Activated CD4-positive, CD25-positive, alpha-beta regulatory T cell treated with anti-CD3 and anti-CD28 coated beads, Interleukin-2, amount 50 U/mL, for 72 hours (primary cell): Measurements from ENCODE around the gene AMFR.
"Not testable (repeated sequence)": the region's sequence is repeated elsewhere in the genome, so short reads cannot be mapped to it uniquely, and the experiment has no call there.

Experiments used
- DNase-seq: peaks from one replicate; pipeline ENCODE4 v3.0.0; 2021

The AMFR gene

DNA sequence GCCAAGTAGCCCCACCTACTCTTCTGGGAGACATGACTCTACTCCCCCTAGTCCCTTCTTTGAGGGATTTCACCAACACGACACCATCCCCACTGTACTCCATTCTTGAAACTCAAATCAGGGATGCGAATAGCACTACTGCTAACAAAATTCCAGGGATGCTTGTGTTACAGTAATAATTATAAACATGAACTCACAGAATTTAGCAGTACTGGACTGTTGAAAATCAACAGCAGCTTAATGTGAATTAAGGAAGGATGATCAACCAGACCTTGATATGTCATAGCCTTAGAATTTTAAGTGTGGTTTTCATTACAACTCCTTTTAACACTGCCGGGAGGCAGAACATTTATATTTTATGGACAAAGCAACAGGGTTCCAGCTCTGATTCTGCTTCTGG, 37.9 kb downstream of the AMFR start:
- no peak for DNase-seq

DNA sequence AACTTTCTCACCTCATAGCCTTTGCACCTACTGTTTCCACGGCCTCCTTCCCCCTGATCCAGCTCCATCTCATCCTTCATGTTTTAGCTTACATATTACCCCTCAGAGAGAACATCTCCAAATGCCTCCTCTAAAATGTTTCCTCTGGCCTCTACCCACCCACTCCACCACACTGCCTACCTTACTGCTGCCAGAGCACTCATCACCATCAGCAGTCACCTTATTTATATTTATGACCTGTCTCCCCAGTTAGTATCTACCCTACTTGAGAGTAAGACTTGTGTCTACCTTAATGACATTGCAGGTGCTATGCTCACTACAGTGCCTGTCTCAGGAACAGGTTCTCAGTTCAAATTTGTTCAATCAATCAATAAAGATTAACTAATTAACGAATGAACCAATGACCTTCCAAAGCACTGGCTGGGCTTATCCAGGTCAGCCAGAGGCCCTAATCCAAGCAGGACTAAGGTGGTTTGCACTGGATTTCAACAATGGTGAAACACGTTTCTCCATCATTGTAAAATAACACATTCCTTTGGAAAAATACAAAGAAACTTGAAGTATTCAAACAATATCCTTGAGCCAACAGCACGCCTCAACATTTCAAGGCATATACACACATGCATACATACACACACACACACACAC, 41.1 kb downstream of the AMFR start:
- no peak for DNase-seq

DNA sequence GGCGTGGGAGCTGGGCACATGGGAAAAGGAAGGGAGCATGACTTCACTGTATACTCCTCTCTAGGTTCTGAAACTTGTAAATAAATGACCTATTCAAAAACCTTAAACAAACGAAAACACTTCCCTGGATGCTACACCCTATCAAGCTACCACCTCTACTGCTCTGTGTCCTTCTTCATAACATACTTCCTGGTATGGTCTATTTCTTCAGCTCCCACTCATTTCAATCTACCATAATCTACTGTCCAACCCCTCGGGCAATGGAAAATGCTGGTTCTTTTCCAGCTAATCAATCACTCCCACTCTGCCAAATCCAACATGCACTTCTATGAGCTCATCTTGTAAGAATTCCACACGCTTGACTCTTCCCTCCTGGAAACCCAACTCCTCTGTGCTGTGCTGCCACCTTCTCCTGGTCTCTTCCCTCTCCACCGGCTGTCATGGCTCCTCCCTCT, 42.4 kb downstream of the AMFR start:
- no peak for DNase-seq

DNA sequence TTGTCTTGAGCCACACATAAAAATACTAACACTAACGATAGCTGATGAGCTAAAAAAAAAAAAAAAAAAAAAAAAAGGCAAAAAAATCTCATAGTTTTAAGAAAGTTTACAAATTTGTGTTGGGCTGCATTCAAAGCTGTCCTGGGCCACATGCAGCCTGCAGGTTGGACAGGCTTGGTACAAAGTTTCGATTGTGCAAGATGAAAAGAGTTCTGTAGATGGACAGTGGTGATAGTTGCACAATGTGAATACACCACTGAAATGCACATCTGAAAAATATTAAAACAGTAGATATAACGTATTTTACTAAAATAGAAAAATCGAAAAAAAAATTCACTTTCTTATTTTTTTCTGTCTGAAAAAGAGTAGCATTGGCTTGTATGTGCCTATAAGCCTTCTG, 42.9 kb downstream of the AMFR start:
- DNase-seq: no peak

DNA sequence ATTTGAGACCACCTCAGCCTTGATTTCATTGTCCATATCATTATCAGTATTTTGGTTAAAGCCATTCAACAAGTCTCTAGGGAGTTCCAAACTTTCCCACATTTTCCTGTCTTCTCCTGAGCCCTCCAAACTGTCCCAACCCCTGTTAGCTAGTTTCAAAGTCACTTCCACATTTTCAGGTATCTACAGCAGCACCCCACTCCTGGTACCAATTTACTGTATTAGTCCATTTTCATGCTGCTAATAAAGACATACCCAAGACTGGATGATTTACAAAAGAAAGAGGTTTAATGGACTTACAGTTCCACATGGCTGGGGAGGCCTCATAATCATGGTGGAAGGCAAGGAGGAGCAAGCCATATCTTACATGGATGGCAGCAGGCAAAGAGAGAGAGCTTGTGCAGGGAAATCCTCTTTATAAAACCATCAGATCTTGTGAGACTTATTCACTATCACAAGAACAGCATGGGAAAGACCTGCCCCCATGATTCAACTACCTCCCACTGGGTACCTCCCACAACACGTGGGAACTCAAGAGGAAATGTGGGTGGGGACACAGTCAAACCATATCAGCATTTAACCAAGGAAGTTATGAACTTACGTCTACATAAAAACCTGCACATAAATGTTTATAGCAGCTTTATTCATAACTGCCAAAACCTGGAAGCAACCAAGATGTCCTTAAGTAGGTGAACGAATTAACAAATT, 44.4 kb downstream of the AMFR start:
- DNase-seq: not testable (repeated sequence)

DNA sequence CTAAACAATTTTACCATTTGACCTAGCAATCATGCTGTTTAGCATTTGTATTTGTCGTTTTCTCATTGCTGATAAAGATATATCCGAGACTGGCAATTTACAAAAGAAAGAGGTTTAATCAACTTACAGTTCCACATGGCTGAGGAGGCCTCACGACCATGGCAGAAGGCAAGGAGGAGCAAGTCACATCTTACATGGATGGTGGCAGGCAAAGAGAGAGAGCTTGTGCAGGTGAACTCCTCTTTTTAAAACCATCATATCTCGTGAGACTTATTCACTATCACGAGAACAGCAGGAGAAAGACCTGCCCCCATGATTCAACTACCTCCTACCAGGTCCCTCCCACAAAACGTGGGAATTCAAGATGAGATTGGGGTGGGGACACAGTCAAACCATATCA, 46.3 kb downstream of the AMFR start:
- DNase-seq: not testable (repeated sequence)

DNA sequence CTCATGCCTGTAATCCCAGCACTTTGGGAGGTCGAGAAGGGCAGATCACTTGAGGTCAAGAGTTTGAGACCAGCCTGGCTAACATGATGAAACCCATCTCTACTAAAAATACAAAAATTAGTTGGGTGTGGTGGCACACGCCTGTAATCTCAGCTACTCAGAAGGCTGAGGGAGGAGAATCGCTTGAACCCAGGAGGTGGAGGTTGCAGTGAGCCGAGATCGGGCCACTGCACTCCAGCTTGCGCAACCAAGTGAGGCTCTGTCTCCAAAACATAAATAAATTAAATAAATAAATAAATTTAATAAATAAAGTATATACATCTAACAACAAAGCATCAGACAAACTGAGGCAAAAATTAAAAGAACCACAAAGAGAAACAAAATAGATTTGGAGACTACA, 49.6 kb downstream of the AMFR start:
- not testable (repeated sequence) for DNase-seq

DNA sequence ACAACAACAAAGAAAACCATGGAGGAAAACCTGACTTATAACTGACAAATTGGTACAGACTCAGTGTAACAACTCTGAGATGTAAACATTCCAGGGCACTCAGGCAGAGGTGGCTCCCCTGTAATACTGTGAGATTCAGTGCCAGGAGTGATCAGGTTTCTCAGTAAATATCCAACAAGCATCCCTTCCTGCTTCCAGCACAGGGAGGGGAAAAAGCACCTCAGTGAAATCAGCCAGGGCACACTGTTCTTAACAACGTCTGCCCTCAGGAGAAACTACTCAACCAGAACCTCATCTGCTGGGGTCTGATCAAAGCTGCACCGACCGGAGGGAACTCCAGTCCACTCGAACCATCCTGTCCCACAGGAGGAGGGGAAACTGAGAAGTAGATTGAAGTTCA, 52.3 kb downstream of the AMFR start:
- no peak for DNase-seq

DNA sequence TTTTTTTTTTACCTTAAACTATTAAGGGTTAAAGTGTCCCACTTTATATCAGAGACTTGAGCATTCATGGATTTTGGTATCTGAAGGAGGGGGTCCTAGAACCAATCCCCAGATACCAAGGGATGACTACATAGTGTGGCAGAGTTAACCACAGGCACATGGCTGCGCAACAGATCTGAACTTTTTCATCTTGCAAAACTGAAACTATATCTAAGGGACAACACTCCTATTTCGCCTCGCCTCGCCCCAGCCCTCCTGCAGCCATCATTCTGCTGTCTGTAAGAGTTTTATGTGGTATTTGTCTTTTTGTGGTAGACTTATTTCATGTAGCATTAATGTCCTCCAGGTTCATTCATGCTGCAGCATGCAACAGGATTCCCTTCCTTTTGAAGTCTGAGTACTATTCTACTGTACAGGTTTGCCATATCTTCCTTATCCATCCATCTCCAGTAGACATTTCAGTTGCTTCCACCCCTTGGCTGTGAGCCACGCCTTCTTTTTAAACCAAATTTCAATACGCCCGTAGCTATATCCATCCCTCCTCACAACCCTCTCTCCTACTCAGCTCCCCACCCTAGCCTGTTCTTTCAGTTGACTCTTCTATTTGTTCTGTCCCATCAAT, 53.2 kb downstream of the AMFR start:
- DNase-seq: no peak

DNA sequence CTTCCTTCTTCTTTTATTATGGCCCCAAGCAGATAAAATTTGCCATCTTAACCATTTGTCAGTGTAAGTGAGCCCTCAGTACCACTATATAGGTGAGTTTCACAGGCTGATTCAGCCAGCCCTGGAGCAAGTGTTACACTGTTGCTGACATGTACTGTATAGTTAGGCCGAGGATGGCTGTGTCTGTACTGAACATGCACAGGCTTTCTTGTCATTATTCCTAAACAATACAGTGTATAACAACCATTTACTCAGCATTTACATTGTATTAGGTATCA, 53.7 kb downstream of the AMFR start:
- DNase-seq: no peak

DNA sequence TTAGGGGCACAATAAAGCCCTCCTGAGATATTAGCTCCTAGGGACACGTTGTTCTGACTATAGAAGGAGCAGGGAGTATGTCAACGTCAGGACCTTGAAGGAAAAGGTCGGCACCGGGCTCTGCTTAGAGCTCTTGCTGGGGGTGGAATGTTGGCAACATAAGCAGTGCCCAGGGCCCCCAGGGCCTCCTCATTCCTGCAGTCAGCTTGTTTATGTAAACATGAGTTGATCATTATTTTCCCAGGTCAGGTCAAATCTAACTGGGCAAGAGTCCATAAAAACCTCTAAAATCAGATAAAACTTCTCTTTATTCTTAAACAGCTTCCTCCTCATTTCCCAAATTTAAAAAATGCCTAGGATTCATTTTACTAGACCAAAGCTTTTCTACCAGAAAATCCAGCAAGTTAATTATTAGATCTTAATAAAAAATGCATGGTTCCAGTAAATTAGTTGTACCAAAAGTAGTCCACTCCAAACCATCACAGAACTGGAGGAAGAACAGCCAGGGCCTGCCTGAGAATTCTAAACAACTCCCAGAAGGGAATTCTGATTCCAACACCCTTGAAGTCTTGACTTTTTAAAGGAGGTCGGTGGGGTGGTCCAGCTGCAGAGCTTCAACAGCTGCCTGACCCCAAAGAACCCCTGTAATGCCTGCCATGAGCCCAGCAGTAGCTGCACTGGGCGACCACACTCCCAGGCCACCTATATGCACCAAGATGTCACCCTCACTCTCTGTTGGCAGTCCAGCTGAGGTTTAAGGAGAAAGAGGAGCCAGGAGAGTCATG, 54.3 kb downstream of the AMFR start:
- DNase-seq: no peak

DNA sequence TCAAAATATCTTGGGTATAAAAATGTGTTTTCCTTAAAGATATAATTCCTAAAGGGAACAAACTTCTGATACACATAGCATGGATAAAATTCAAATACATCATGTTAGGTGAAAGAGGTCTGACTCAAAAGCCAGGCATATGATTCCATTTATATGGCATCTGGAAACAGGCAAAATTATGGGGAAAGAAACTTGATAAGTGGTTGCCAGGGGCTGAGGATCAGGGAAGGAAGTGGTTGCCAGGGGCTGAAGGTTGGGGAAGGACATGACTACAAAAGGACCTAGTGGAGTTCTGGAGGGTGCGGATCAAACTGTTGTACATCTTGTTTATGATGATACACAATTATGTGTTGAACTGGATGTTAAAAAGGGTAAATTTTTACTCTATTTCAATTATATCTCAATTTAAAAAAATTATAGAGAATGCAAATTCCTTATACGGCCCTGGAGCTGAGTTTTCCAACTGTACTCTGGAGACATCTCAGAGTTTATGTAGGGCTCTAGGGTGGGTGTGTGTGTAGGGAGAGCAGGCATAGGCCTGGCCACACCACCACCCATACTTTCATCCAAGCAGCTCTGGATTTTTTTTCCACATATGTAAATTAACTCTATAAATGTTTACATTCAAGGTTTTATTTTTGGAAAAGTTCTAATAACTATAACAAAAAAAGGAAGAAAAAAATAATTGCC, 55.0 kb downstream of the AMFR start:
- DNase-seq: no peak

DNA sequence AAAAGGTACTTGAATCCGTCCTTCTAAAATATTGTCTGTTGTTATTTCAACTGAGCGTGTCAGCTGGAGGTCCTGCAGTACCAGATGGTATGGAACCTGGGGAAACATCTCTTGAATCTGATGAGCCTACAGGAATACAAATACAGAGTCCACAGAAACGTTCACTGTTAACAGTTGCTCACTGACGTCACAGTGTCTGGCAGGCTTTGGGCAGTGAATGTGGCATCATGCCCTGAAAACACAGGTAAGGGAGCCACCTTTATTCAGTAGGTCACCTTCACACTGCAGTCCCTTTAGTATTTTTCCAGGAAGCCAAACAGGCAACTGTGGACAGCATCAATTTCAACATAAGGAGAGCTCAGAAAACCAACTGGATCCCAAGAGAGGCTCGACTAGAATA, 56.1 kb downstream of the AMFR start:
- no peak for DNase-seq

DNA sequence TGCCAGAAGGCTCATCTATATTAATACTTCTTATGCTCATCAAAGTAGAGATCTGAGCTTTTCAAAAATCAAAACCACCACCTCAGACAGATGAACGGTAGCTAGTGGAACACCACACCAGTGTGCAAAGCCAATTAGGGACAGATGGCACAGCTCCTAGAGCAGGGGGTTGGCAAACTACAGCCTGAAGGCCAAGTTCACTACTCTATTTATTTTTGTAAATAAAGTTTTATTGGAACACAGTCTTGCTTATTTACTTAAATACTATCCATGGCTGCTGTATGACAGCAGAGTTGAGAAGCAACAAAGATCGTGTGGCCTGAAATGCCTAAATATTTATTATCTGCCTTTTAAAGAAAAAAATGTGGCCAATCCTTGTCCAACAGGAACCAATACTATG, 56.8 kb downstream of the AMFR start:
- DNase-seq: no peak

DNA sequence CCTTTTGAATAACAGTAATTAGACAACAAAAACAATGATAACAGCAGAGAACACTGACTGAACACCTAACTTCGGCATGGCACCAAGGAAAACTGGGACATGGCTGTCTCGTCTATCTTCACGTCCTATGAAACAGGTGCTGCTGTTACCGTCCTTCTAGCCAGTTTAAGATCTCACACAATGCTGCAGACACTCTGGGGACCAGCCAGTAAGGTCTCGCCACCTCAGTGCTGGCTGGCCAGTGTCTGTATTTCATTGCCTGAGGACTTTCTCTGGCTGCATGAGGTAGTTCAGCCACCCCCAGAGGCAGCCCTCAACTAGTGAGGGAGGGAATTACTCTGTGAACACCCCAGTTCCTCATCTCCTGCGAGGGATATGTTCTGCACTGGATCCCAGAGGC, 57.6 kb downstream of the AMFR start:
- DNase-seq: no peak

DNA sequence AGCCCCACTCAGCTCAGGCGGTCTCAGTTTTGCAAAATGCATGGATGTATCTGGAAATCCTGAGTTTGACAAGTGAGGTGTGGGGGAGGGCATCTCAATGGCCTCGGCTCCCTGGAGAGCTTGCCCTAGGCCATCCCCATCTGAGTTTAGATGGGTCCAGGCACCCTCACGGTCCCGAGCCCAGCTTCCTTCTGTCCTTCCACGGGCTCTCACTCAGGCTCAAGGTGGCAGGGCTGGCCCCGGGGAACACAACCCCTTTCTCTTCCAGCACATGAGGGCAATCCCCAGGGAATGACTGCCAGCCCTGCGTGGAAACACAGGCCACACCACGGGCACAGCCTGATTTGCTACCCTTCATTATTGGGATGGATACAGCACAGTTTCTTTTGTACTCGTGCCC, 58.4 kb downstream of the AMFR start:
- no peak for DNase-seq

DNA sequence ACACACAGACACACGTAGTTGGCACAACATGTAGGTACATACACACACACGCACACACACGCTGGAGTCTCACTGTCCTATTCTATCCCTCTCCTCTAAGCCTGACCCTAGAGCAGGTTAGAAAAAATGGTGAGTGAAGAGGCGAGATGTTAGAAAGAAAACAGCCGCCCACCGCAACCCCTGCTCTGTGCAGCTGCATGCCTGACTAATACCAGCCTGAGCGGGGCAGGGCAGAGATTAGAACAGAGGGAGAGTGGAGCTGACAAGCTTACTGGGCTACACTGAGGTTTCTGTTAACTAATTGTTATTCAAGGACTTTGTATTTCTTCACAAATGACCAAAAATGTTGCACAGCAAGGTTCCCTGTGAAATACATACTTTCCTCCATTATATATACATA, 59.8 kb downstream of the AMFR start:
- DNase-seq: no peak

DNA sequence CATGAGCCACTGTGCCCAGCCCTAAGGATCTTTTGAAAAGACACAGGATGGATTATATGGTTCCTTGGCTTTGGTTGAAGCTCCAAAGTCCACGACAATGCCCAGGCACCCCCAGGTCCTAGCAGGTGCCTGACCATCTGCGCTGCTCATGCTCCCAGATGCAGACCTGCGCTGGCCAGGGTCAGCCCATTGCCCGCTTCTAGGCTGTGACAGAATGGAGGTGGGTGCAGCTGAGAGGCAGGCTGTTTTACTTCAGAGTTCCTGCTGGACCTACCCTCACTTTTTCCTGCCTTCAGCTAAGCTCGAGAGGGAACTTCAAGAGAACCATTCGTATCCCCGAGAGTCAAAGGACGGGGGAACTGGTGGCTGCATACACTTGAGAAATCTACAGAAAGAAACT, 60.5 kb downstream of the AMFR start:
- DNase-seq: no peak

DNA sequence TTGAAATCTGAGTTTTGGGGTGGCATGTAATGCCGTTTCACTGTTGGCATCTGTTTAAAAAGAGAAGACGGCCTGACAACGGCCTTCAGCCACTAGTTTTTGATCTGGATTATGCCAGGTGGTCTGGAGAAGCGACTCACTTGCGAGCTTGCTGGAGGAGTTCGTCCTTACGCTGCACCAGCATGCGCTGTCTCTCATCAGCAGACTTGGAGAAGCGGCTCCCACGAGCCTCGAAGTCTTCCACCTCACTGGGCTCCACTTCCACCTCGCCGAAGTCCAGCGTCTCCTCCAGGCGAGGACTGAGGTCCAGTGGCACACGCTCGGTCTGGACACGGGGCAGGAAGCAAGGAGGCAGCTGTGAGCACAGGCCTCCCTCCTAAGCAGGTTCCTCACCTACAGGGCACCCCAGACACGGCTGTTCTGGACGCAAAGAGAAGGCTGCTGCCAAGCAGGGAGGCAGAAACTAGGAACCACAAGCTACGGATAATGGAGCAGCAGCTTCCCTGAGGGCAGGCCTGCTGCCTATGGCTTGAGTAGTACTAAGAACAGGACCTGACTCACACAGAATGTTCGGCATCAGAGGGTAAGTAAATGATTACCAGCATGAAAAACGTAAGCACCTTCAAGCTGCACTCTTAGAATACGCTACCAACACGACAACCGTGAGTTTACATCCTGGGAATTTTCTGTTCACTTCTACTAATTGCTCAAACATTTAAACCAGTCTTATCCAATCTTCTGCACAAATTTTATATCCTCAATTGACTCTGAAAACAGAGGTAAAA, 61.4 kb downstream of the AMFR start:
- DNase-seq: no peak

DNA sequence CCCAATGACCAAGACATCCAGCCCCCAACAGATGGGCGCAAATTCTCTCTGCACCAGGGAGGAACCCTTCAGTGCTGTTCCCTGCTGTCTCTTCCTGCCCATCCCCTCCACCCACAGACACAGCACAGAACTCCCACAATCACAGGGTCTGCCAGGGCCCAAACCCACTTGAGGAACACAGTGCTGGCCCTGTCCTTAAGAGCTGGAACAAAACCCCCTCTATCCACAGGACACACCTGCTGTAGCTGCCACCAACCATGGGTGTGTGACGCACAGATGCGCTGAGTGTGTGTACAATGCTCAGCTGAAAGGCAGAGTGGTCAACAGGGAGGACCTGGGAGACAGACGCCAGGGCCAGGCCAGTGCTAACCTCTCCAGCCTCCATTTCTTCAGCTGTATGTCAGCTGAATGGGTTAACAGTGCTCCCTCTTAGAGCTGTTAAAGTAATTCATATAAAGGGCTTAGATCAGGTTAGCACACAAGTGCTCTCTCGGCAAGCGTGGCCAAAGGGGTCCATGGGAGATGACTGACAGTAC, 62.1 kb downstream of the AMFR start:
- DNase-seq: no peak

DNA sequence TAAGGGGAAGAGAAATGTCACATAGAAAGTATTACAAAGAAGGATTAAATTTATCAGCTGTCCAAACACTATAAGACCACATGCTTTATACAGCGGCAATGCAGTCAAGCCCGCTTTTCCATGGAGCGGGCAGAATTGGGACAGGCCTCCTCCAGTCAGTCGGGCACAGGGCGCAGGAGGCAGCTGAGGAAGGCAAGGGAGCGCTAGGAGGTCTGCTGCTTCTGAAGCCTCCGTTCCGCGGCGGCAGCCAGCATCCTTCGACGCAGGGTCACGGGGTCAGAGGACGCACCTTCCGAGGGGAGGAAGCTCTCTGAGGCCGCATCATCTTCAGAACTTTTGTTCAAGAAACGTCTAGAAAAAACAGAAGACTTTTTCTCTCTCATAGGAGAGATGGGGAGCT, 62.6 kb downstream of the AMFR start:
- no peak for DNase-seq

DNA sequence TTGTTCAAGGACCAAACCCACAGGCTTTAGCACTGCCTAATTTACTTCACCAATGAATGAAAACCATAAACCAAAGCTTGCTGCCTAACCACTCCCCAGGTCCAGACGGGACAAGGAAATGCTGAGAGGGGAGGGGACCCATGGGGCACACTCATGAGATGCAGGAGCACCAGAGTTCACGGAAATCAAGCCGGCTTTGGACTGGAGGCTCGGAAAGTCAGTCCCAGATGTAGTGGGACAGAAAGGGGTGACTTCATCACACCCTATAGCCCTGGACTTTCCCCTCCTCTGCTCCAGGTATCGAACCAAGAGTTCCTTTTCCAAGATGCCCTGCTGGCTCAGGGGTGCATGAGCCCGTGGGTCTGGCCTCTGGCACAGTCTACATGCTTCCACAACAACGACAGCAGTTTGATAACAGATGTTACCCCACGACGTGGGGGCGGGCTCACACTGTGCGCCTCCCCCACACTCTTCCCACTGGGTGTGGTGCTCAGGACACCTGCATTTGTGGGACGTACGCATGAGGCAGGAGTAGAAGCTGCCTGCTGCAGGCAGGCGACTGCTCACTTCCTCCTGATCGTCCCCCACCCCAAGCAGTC, 63.2 kb downstream of the AMFR start:
- DNase-seq: no peak
